ENCODE data around the gene SND1. TPM values are rescaled to one million over a fixed set of nuclear protein-coding genes. Genes with fewer than 3 reads are reported as not detected.

SND1 gene
- total and polyA plus RNA-seq, 2 donors from 2014 or later = 83.0 to 154 TPM

GRCh38 chr7:127648986-127649385 is 3.0 kb upstream of the SND1 start:
- no peak overlapping the region for H3K9ac ChIP-seq (ENCODE audit: low read length in 3 of 3)
- H3K9me3 ChIP-seq (ENCODE audit: control insufficient read depth in 2 of 3, insufficient read depth in 1 of 3, low read length in 3 of 3) = no peaks in the 10 kb centered on the region
- TF ChIP-seq CTCF (IDR thresholded peaks at IDR 0.05; ENCODE audit: borderline replicate concordance, extremely low read depth, insufficient read depth) = no peak
- H3K4me1 ChIP-seq (ENCODE audit: control insufficient read depth in 2 of 3, insufficient read depth in 2 of 3, low read depth in 1 of 3, low read length in 3 of 3) = peaks cover 0 to 9% (median 6%) of the 10 kb centered on the region in 3 donors
- peak in 2 of 5 donors; percentile 13 to 33 for DNase-seq
- no peaks in the 10 kb centered on the region for H3K36me3 ChIP-seq (ENCODE audit: control insufficient read depth in 2 of 3, insufficient read depth in 3 of 3, low read length in 3 of 3)
- intact Hi-C loops (cut with DNase I) = no loop called here
- H3K4me3 ChIP-seq (ENCODE audit: low read length in 3 of 3) = no peak overlapping the region
- no peaks in the 10 kb centered on the region for H3K27me3 ChIP-seq (ENCODE audit: control insufficient read depth, insufficient read depth, low read length)
- H3K27ac ChIP-seq (ENCODE audit: low read depth in 2 of 2, low read length in 2 of 2) = no peak overlapping the region
- no peak for FAIRE-seq

GRCh38 chr7:127650847-127651555 is 993 bp upstream of the SND1 start:
- Histone ChIP-seq H3K27ac (ENCODE audit: low read depth in 2 of 2, low read length in 2 of 2) (peak overlapping the region; percentile 96 to 98), H3K9ac (ENCODE audit: low read length in 3 of 3) (peak overlapping the region; percentile 82 to 90 (median 82)), H3K4me1 (ENCODE audit: control insufficient read depth in 2 of 3, insufficient read depth in 2 of 3, low read depth in 1 of 3, low read length in 3 of 3) (peaks cover 0 to 16% (median 6%) of the 10 kb centered on the region in 3 donors), H3K9me3 (ENCODE audit: control insufficient read depth in 2 of 3, insufficient read depth in 1 of 3, low read length in 3 of 3) (no peaks in the 10 kb centered on the region), H3K27me3 (ENCODE audit: control insufficient read depth, insufficient read depth, low read length) (no peaks in the 10 kb centered on the region), H3K4me3 (ENCODE audit: low read length in 3 of 3) (peak overlapping the region; percentile 68 to 91 (median 87)), H3K36me3 (ENCODE audit: control insufficient read depth in 2 of 3, insufficient read depth in 3 of 3, low read length in 3 of 3) (no peaks in the 10 kb centered on the region)
- no peak for FAIRE-seq
- peak in 2 of 5 donors; percentile 66 to 83 for DNase-seq
- intact Hi-C loops (cut with DNase I) = no loop called here
- no peak for TF ChIP-seq CTCF (IDR thresholded peaks at IDR 0.05; ENCODE audit: borderline replicate concordance, extremely low read depth, insufficient read depth)

GRCh38 chr7:127652333-127653248 is 597 bp downstream of the SND1 start:
- no peak for FAIRE-seq
- peak overlapping the region; percentile 91 to 99 (median 94) for H3K4me3 ChIP-seq (ENCODE audit: low read length in 3 of 3)
- no peaks in the 10 kb centered on the region for H3K27me3 ChIP-seq (ENCODE audit: control insufficient read depth, insufficient read depth, low read length)
- peak overlapping the region; percentile 74 to 94 (median 82) for H3K9ac ChIP-seq (ENCODE audit: low read length in 3 of 3)
- no peaks in the 10 kb centered on the region for H3K36me3 ChIP-seq (ENCODE audit: control insufficient read depth in 2 of 3, insufficient read depth in 3 of 3, low read length in 3 of 3)
- peak in 1 of 5 donors; percentile 22 for DNase-seq
- intact Hi-C loops (cut with DNase I) = no loop called here
- TF ChIP-seq CTCF (IDR thresholded peaks at IDR 0.05; ENCODE audit: borderline replicate concordance, extremely low read depth, insufficient read depth) = no peak
- no peaks in the 10 kb centered on the region for H3K9me3 ChIP-seq (ENCODE audit: control insufficient read depth in 2 of 3, insufficient read depth in 1 of 3, low read length in 3 of 3)
- peak overlapping the region in 1 of 2 donors; percentile 84 for H3K27ac ChIP-seq (ENCODE audit: low read depth in 2 of 2, low read length in 2 of 2)
- H3K4me1 ChIP-seq (ENCODE audit: control insufficient read depth in 2 of 3, insufficient read depth in 2 of 3, low read depth in 1 of 3, low read length in 3 of 3) = peaks cover 0 to 16% (median 6%) of the 10 kb centered on the region in 3 donors

Data from kidney (tissue), 14 donors.